K562 (cell line): ENCODE data around the gene CALU. TPM values are rescaled to one million over a fixed set of nuclear protein-coding genes. Genes with fewer than 3 reads are reported as not detected.

Experiments used
- ARNT ChIP-seq, 2 experiments: fragments of 450-650 bp; IDR thresholded peaks; 2 replicates each; pipeline ENCODE4 v1.6.1; 2016; ENCODE audit warnings: mild to moderate bottlenecking in 1 of 2
- DNMT1 ChIP-seq: fragments of 450-650 bp; IDR thresholded peaks from 2 replicates; pipeline ENCODE4 v1.6.1; 2016; ENCODE audit warnings: antibody characterized with exemption, mild to moderate bottlenecking
- E2F8 ChIP-seq: fragments of 450-650 bp; IDR thresholded peaks from 2 replicates; pipeline ENCODE4 v1.7.1; 2018; ENCODE audit warnings: mild to moderate bottlenecking, low read depth; ENCODE audit not compliant: partially characterized antibody
- ETV6 ChIP-seq, 3 experiments: fragments of 150-350 bp in 1 of 3; sonication (generic) in 1 of 3; formaldehyde crosslinking in 1 of 3; IDR thresholded peaks; 2 replicates each; pipeline versions ENCODE4 v1.6.1 to v1.8.0; 2014 to 2022; ENCODE audit warnings: borderline replicate concordance in 2 of 3, low read depth in 2 of 3, antibody characterized with exemption in 1 of 3, low read length in 1 of 3, mild to moderate bottlenecking in 1 of 3, missing genetic modification reagents in 1 of 3
- MIER1 ChIP-seq: fragments of 450-650 bp; IDR thresholded peaks from 2 replicates; pipeline ENCODE4 v1.6.1; 2016; ENCODE audit warnings: antibody characterized with exemption, mild to moderate bottlenecking, low read depth
- NCOA1 ChIP-seq: fragments of 450-650 bp; IDR thresholded peaks from 2 replicates; pipeline ENCODE4 v1.6.1; 2016; ENCODE audit warnings: low read depth
- REST ChIP-seq, 2 experiments: fragments of 450-650 bp; formaldehyde crosslinking in 1 of 2; IDR thresholded peaks; 2 replicates each; pipeline versions ENCODE4 v1.4.0 to v1.6.1; 2014 to 2020; ENCODE audit warnings: mild to moderate bottlenecking in 2 of 2, borderline replicate concordance in 1 of 2, low read depth in 1 of 2
- SMARCA4 ChIP-seq: fragments of 450-650 bp; IDR thresholded peaks from 2 replicates; pipeline ENCODE4 v1.6.1; 2016
- ZNF384 ChIP-seq: IDR thresholded peaks from 2 replicates; pipeline ENCODE4 v1.6.1; 2012; ENCODE audit warnings: low read depth, low read length, improper control_type of control experiment
- ZNF444 ChIP-seq: fragments of 250-450 bp; sonication (Bioruptor Pico); IDR thresholded peaks from 2 replicates; pipeline ENCODE4 v1.4.0; 2020; ENCODE audit warnings: mild to moderate bottlenecking, moderate library complexity
- polyA plus RNA-seq, 8 experiments: library from polyadenylated mRNA; depleted of rRNA in 4 of 8; stranded (reverse) in 5 of 8; unstranded in 3 of 8; fragments of >200 nt; fragmentation: Nextera tagmentation in 2 of 8; fragmentation: Illumina TruSeq in 1 of 8; extraction: Ambion mirVana in 2 of 8; extraction: Trizol in 1 of 8; gene quantifications; 2 replicates each; pipeline versions ENCODE4 v1.2.1 to v1.2.3, GENCODE V29; 2011 to 2014; ENCODE audit warnings: inconsistent platforms in 1 of 8, missing spikeins in 1 of 8
- total RNA-seq, 7 experiments: library from RNA; depleted of rRNA in 6 of 7; stranded (reverse); fragments of >200 nt in 6 of 7; fragmentation: Illumina TruSeq in 2 of 7; extraction: Trizol in 2 of 7; gene quantifications; 2 replicates each; pipeline versions ENCODE4 v1.2.1 to v1.2.3, GENCODE V29; 2011 to 2021; ENCODE audit warnings: low replicate concordance in 1 of 7
- TF ChIP-seq, protein P1 (sequence below): fragments of 150-350 bp; IDR thresholded peaks from 2 replicates; pipeline ENCODE4 v1.6.1; 2014; ENCODE audit warnings: low read depth, mild to moderate bottlenecking, low read length, borderline replicate concordance

CALU gene
- total and polyA plus RNA-seq, 9 of the 15 experiments (the other 6 are each of a cell fraction or from before 2014, with no cell fraction given), result 166 to 286 (median 215) TPM

- TF ChIP-seq REST (IDR thresholded peaks at IDR 0.05; ENCODE audit: borderline replicate concordance) (no peak; the same call in 1 of the 2 replicates), REST (CRISPR knock-in tag; IDR thresholded peaks at IDR 0.05; ENCODE audit: low read depth) (no peak), DNMT1 (0 out of 2 replicates have a peak, but pooled peaks have one; percentile 32), NCOA1 (0 out of 2 replicates have a peak, but pooled peaks have one; percentile 25), E2F8 (peak; percentile 48), SMARCA4 (peak; percentile 92), ZNF384 (peak; percentile 93), ETV6 (IDR thresholded peaks at IDR 0.05; ENCODE audit: borderline replicate concordance in 1 of 2, low read depth in 2 of 2, low read length in 1 of 2) (no peak), ETV6 (CRISPR knock-in tag; IDR thresholded peaks at IDR 0.05; ENCODE audit: borderline replicate concordance) (no peak), ARNT (IDR thresholded peaks at IDR 0.05) (peak; percentile 48 to 70; a peak in 2 of 4 replicates), MIER1 (0 out of 2 replicates have a peak, but pooled peaks have one; percentile 63), ZNF444 (no peak)
- TF ChIP-seq, protein P1, sequence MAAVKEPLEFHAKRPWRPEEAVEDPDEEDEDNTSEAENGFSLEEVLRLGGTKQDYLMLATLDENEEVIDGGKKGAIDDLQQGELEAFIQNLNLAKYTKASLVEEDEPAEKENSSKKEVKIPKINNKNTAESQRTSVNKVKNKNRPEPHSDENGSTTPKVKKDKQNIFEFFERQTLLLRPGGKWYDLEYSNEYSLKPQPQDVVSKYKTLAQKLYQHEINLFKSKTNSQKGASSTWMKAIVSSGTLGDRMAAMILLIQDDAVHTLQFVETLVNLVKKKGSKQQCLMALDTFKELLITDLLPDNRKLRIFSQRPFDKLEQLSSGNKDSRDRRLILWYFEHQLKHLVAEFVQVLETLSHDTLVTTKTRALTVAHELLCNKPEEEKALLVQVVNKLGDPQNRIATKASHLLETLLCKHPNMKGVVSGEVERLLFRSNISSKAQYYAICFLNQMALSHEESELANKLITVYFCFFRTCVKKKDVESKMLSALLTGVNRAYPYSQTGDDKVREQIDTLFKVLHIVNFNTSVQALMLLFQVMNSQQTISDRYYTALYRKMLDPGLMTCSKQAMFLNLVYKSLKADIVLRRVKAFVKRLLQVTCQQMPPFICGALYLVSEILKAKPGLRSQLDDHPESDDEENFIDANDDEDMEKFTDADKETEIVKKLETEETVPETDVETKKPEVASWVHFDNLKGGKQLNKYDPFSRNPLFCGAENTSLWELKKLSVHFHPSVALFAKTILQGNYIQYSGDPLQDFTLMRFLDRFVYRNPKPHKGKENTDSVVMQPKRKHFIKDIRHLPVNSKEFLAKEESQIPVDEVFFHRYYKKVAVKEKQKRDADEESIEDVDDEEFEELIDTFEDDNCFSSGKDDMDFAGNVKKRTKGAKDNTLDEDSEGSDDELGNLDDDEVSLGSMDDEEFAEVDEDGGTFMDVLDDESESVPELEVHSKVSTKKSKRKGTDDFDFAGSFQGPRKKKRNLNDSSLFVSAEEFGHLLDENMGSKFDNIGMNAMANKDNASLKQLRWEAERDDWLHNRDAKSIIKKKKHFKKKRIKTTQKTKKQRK, result no peak
Observed at GRCh38 chr7:128777156-128778123, 38.3 kb downstream of the CALU start (continued).
